H1 (cell line): ENCODE data around the gene NWD2. TPM values are rescaled to one million over a fixed set of nuclear protein-coding genes. Genes with fewer than 3 reads are reported as not detected.

Experiments
- CTCF ChIA-PET: fragments of 300-600 bp; sonication (Branson Sonifier 250); formaldehyde crosslinking; loops from one replicate; lab custom pipeline; 2021; ENCODE audit not compliant: partially characterized antibody; lab: Charles Lee
- POLR2A ChIA-PET: fragments of 300-600 bp; sonication (Branson Sonifier 250); formaldehyde crosslinking; loops from one replicate; lab custom pipeline; 2021; ENCODE audit warnings: inconsistent platforms; ENCODE audit not compliant: partially characterized antibody; lab: Charles Lee
- DNase-seq, 2 experiments: peaks; one replicate each; pipeline versions ENCODE4 v3.0.0 to v3.0.0-alpha.2; 2010 to 2022; ENCODE audit warnings: low spot score in 2 of 2, low read depth in 1 of 2, mixed read lengths in 1 of 2
- FAIRE-seq: peaks from 2 replicates; lab custom pipeline; 2011; peaks lifted over from hg19 to GRCh38; lab: Jason Lieb, UNC
- H2AFZ ChIP-seq: 2 replicates; pipeline ENCODE4 v1.8.1; 2012; ENCODE audit warnings: low read length, inconsistent platforms
- H2AK5ac ChIP-seq: 2 replicates; pipeline ENCODE4 v1.6.1; 2013; ENCODE audit warnings: low read depth, low read length
- H2BK120ac ChIP-seq: replicated peaks from 2 replicates; pipeline ENCODE3; 2013; ENCODE audit warnings: low read depth, low read length, inconsistent platforms
- H2BK12ac ChIP-seq: 2 replicates; pipeline ENCODE4 v1.6.1; 2013; ENCODE audit warnings: low read depth, low read length
- H2BK15ac ChIP-seq: 2 replicates; pipeline ENCODE4 v1.6.1; 2013; ENCODE audit warnings: low read length
- H2BK20ac ChIP-seq: 2 replicates; pipeline ENCODE4 v1.6.1; 2013; ENCODE audit warnings: low read length
- H2BK5ac ChIP-seq: 2 replicates; pipeline ENCODE4 v1.6.1; 2013; ENCODE audit warnings: low read depth, low read length
- H3K14ac ChIP-seq: 2 replicates; pipeline ENCODE4 v1.6.1; 2013; ENCODE audit warnings: inconsistent platforms; ENCODE audit not compliant: insufficient read length
- H3K18ac ChIP-seq: 2 replicates; pipeline ENCODE4 v1.6.1; 2013; ENCODE audit warnings: low read length; ENCODE audit errors: extremely low read depth
- H3K23ac ChIP-seq: 2 replicates; pipeline ENCODE4 v1.6.1; 2013; ENCODE audit warnings: inconsistent platforms; ENCODE audit not compliant: insufficient read length
- H3K23me2 ChIP-seq: 2 replicates; pipeline ENCODE4 v1.6.1; 2013; ENCODE audit warnings: low read depth, low read length
- H3K27ac ChIP-seq: 2 replicates; pipeline ENCODE4 v1.6.1; 2011; ENCODE audit warnings: low read depth, low read length, inconsistent platforms
- H3K27me3 ChIP-seq, 4 experiments: replicated peaks in 1 of 4; 1 replicate in 1 of 4; 2 replicates in 3 of 4; pipeline versions ENCODE4 v1.6.1 to v1.8.1; 2011 to 2013; ENCODE audit warnings: low read length in 3 of 4, mild to moderate bottlenecking in 3 of 4, inconsistent platforms in 2 of 4, mixed read lengths in 2 of 4, moderate library complexity in 1 of 4; ENCODE audit not compliant: control insufficient read depth in 3 of 4, insufficient read depth in 3 of 4; ENCODE audit errors: extremely low read depth in 1 of 4
- H3K36me3 ChIP-seq, 4 experiments: 2 replicates each; pipeline versions ENCODE4 v1.6.1 to v1.8.1; 2011 to 2013; ENCODE audit warnings: mild to moderate bottlenecking in 4 of 4, low read length in 3 of 4, moderate library complexity in 2 of 4, control low read depth in 1 of 4, inconsistent platforms in 1 of 4; ENCODE audit not compliant: insufficient read depth in 4 of 4, control insufficient read depth in 2 of 4
- H3K4ac ChIP-seq: replicated peaks from 2 replicates; pipeline ENCODE3; 2013; ENCODE audit warnings: low read length, low read depth, mixed read lengths, inconsistent platforms; ENCODE audit not compliant: insufficient read length
- H3K4me1 ChIP-seq, 4 experiments: replicated peaks in 1 of 4; 1 replicate in 1 of 4; 2 replicates in 3 of 4; pipeline versions ENCODE4 v1.6.1 to v1.8.1; 2011 to 2013; ENCODE audit warnings: low read length in 3 of 4, inconsistent platforms in 2 of 4, mixed read lengths in 1 of 4; ENCODE audit not compliant: insufficient read depth in 4 of 4, control insufficient read depth in 3 of 4
- H3K4me2 ChIP-seq, 2 experiments: 2 replicates each; pipeline versions ENCODE4 v1.6.1 to v1.8.1; 2011 to 2013; ENCODE audit warnings: low read depth in 2 of 2, low read length in 2 of 2, control low read depth in 1 of 2, inconsistent platforms in 1 of 2, mild to moderate bottlenecking in 1 of 2; ENCODE audit not compliant: insufficient read depth in 1 of 2
- H3K4me3 ChIP-seq, 4 experiments: fragments of 200-600, 300-600 bp in 1 of 4; sonication (generic), shearing (Covaris generic), sonication (Bioruptor Twin) in 1 of 4; 2 replicates each; pipeline versions ENCODE4 v1.5.1 to v1.8.1; 2011 to 2016; ENCODE audit warnings: low read length in 4 of 4, low read depth in 3 of 4, control low read depth in 2 of 4, inconsistent platforms in 2 of 4, mild to moderate bottlenecking in 2 of 4, mixed read lengths in 1 of 4, moderate library complexity in 1 of 4; ENCODE audit not compliant: insufficient read depth in 2 of 4; ENCODE audit errors: extremely low read depth in 1 of 4
- H3K56ac ChIP-seq: replicated peaks from 2 replicates; pipeline ENCODE3; 2013; ENCODE audit warnings: low read depth, mild to moderate bottlenecking, mixed read lengths, low read length, inconsistent platforms; ENCODE audit not compliant: insufficient read length
- H3K79me1 ChIP-seq: 2 replicates; pipeline ENCODE4 v1.6.1; 2013; ENCODE audit warnings: low read depth, low read length, control low read depth
- H3K79me2 ChIP-seq, 2 experiments: 2 replicates each; pipeline versions ENCODE4 v1.6.1 to v1.8.1; 2012 to 2013; ENCODE audit warnings: low read length in 2 of 2, mild to moderate bottlenecking in 2 of 2, inconsistent platforms in 1 of 2; ENCODE audit not compliant: insufficient read depth in 2 of 2, control insufficient read depth in 1 of 2
- H3K9ac ChIP-seq, 4 experiments: replicated peaks in 1 of 4; 1 replicate in 1 of 4; 2 replicates in 3 of 4; pipeline versions ENCODE4 v1.6.1 to v1.8.1; 2011 to 2013; ENCODE audit warnings: low read depth in 3 of 4, low read length in 3 of 4, control low read depth in 2 of 4, mild to moderate bottlenecking in 2 of 4, moderate library complexity in 2 of 4, inconsistent platforms in 1 of 4; ENCODE audit errors: extremely low read depth in 1 of 4
- H3K9me3 ChIP-seq, 2 experiments: 2 replicates each; pipeline versions ENCODE4 v1.6.1 to v1.8.1; 2012 to 2013; ENCODE audit warnings: mild to moderate bottlenecking in 2 of 2, moderate library complexity in 2 of 2, control low read depth in 1 of 2, inconsistent platforms in 1 of 2, low read depth in 1 of 2, low read length in 1 of 2, mixed read lengths in 1 of 2; ENCODE audit not compliant: insufficient read depth in 2 of 2
- H4K20me1 ChIP-seq, 2 experiments: replicated peaks in 1 of 2; 2 replicates each; pipeline versions ENCODE3 to v1.8.1; 2011 to 2013; ENCODE audit warnings: inconsistent platforms in 2 of 2, low read length in 2 of 2, mild to moderate bottlenecking in 1 of 2; ENCODE audit not compliant: insufficient read depth in 2 of 2, control insufficient read depth in 1 of 2
- H4K5ac ChIP-seq: 2 replicates; pipeline ENCODE4 v1.6.1; 2013; ENCODE audit warnings: low read length, low read depth, mixed read lengths, inconsistent platforms; ENCODE audit not compliant: insufficient read length
- H4K8ac ChIP-seq: 2 replicates; pipeline ENCODE4 v1.8.0; 2013; ENCODE audit warnings: mild to moderate bottlenecking, moderate library complexity, low read length, inconsistent platforms; ENCODE audit not compliant: insufficient read depth; ENCODE audit errors: extremely low read depth
- H4K91ac ChIP-seq: replicated peaks from 2 replicates; pipeline ENCODE3; 2013; ENCODE audit warnings: low read length, mixed read lengths, inconsistent platforms; ENCODE audit not compliant: insufficient read length
- ATF3 ChIP-seq: IDR thresholded peaks from 2 replicates; pipeline ENCODE4 v1.6.1; 2011; ENCODE audit warnings: low read depth, mild to moderate bottlenecking, low read length; ENCODE audit not compliant: insufficient read depth
- EZH2 ChIP-seq: fragments of 200-600 bp; sonication (generic); IDR thresholded peaks from 2 replicates; pipeline ENCODE4 v1.7.1; 2012; ENCODE audit warnings: low read depth, mild to moderate bottlenecking, moderate library complexity, low read length, inconsistent platforms; ENCODE audit not compliant: severe bottlenecking
- POLR2AphosphoS5 ChIP-seq: IDR thresholded peaks from 2 replicates; pipeline ENCODE4 v1.6.1; 2011; ENCODE audit warnings: low read depth, low read length
- SIX5 ChIP-seq: IDR thresholded peaks from 2 replicates; pipeline ENCODE4 v1.6.1; 2011; ENCODE audit warnings: mild to moderate bottlenecking, low read depth, low read length
- SRF ChIP-seq: IDR thresholded peaks from 2 replicates; pipeline ENCODE4 v1.6.1; 2011; ENCODE audit warnings: mild to moderate bottlenecking, low read depth, low read length, moderate library complexity
- TAF1 ChIP-seq: IDR thresholded peaks from 2 replicates; pipeline ENCODE4 v1.6.1; 2011; ENCODE audit warnings: mild to moderate bottlenecking, low read depth, low read length
- WGBS, 2 experiments: shearing (Covaris generic) in 1 of 2; methylation state at CpG; one replicate each; pipeline versions ENCODE4 v1.1.6 to v1.1.7; 2013 to 2015; ENCODE audit warnings: low lambda C conversion rate in 2 of 2, mixed read lengths in 2 of 2, inconsistent platforms in 1 of 2, low coverage in 1 of 2, missing lambda C conversion rate in 1 of 2; ENCODE audit not compliant: insufficient replicate concordance in 2 of 2, insufficient coverage in 1 of 2, insufficient read length in 1 of 2; ENCODE audit errors: extremely low coverage in 1 of 2, missing lambda C conversion rate in 1 of 2; 5-methylcytosine and 5-hydroxymethylcytosine counted together
- polyA plus RNA-seq, 7 experiments: library from polyadenylated mRNA; depleted of rRNA in 3 of 7; stranded (reverse) in 5 of 7; unstranded in 2 of 7; fragments of >200 nt in 5 of 7; fragments of 200-250 nt in 2 of 7; gene quantifications; 1 replicate in 5 of 7; 2 replicates in 1 of 7; 4 replicates in 1 of 7; pipeline versions ENCODE4 v1.2.1 to v1.2.3, GENCODE V29; 2011 to 2013; ENCODE audit warnings: missing spikeins in 2 of 7, mixed read lengths in 2 of 7
- total RNA-seq: library from RNA; stranded (reverse); fragmentation: NEBNext Ultra II Directional; extraction: Animal tissue kit (Norgen Biotek cat#: 25700); gene quantifications from 2 replicates; pipeline ENCODE4 v1.2.1, GENCODE V29; 2021
- TF ChIP-seq, protein P1 (sequence below): IDR thresholded peaks from 2 replicates; pipeline ENCODE4 v1.6.1; 2012; ENCODE audit warnings: inconsistent platforms

The NWD2 gene
- total and polyA plus RNA-seq, 2 of the 8 experiments (the other 6 are each of a cell fraction or from before 2014, with no cell fraction given), result under 0.01 TPM; not detected in 1

GRCh38 chr4:37317104-37317643 is 72.6 kb downstream of the NWD2 start:
- 81% methylated on average over 3 of the region's 3 CpGs; no CpG with 5 or more reads in 1 of the 2 experiments for WGBS, 2 experiments
- Histone ChIP-seq H3K36me3 (no peaks in the 10 kb centered on the region), H3K23me2 (no peaks in the 10 kb centered on the region), H2BK120ac (no peak overlapping the region), H2AFZ (no peak overlapping the region), H3K9me3 (no peaks in the 10 kb centered on the region), H3K14ac (no peak overlapping the region), H3K4ac (no peak overlapping the region), H3K56ac (no peak overlapping the region), H3K4me3 (no peak overlapping the region)
- POLR2A ChIA-PET, result no interaction called here
- no peak for TF ChIP-seq SRF
- TF ChIP-seq POLR2AphosphoS5, result no peak
- TF ChIP-seq ATF3, result no peak
- TF ChIP-seq SIX5, result no peak
- TF ChIP-seq EZH2, result no peak
- TF ChIP-seq, protein P1, sequence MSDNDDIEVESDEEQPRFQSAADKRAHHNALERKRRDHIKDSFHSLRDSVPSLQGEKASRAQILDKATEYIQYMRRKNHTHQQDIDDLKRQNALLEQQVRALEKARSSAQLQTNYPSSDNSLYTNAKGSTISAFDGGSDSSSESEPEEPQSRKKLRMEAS, result no peak
- no peak for TF ChIP-seq TAF1
- TF ChIP-seq, all 59 proteins: peak for 0
- Histone ChIP-seq H2BK5ac (no peak overlapping the region), H3K27ac (no peak overlapping the region), H2AK5ac (no peak overlapping the region), H4K20me1 (no peaks in the 10 kb centered on the region), H3K4me1 (peaks cover 0 to 1% (median 0%) of the 10 kb centered on the region in 4 experiments; a peak in 1 of 7 replicates), H3K79me2 (no peaks in the 10 kb centered on the region), H2BK15ac (no peak overlapping the region), H3K79me1 (no peaks in the 10 kb centered on the region), H3K4me2 (no peak overlapping the region), H3K18ac (no peak overlapping the region), H4K91ac (no peak overlapping the region), H3K23ac (no peak overlapping the region), H2BK12ac (no peak overlapping the region), H4K8ac (no peak overlapping the region), H3K9ac (no peak overlapping the region), H2BK20ac (no peak overlapping the region), H3K27me3 (no peaks in the 10 kb centered on the region), H4K5ac (no peak overlapping the region)
- CTCF ChIA-PET, result interaction anchor here (1.0 kb wide), 1 partner anchor 72 kb away, joined by 4 read pairs; no protein-coding TSS in a partner anchor
- no peak for DNase-seq
- no peak for FAIRE-seq
